DMS153 treated with DMSO at 0.1 percent for 48 hours (cell line): ENCODE measurements around the gene PPIL4.

ENCODE experiments used
- DNase-seq: peaks from one replicate; lab custom pipeline; 2025; ENCODE audit not compliant: unreplicated experiment; lab: John Stamatoyannopoulos, UW

The PPIL4 gene, protein sequence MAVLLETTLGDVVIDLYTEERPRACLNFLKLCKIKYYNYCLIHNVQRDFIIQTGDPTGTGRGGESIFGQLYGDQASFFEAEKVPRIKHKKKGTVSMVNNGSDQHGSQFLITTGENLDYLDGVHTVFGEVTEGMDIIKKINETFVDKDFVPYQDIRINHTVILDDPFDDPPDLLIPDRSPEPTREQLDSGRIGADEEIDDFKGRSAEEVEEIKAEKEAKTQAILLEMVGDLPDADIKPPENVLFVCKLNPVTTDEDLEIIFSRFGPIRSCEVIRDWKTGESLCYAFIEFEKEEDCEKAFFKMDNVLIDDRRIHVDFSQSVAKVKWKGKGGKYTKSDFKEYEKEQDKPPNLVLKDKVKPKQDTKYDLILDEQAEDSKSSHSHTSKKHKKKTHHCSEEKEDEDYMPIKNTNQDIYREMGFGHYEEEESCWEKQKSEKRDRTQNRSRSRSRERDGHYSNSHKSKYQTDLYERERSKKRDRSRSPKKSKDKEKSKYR

DNA sequence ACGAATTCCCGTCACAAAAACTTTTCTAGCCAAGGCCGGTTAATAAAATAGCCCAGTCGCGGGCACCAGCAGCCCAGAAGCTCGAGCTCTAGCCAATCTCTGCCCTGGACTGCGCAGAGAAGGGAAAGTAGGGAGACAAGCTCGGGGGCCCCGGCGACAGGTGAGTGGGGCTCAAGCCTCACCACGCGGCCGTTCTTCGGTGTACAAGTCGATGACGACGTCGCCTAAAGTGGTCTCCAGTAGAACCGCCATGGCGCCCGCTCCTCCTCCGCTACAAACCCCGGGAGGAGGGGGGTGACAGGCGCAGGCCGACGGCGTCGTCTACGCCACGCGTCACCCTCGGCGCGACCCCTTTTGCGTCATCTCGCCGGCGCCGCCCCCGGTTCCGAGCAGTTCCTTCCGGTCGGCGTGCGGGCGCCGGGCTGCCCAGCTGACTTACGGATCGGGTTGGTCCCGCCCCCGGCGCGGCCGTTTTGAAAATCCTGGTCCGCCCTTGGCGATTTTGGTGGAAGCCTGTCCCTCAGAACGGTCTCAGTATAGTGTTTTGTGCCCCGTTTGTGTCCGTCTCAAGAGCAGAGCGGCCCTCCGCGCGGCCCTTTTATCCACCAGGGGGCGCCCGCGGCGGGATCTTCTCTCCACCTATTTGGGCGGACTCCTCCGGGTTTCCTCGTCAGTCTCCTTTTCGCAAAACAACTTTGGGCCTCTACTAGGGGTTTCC, at the start of gene PPIL4:
PPIL4 (minus strand) TSS at position 290 of the 718 bp plus-strand sequence; CDS start at position 252, 38 bp downstream.
- peak; percentile 79 for DNase-seq

DNA sequence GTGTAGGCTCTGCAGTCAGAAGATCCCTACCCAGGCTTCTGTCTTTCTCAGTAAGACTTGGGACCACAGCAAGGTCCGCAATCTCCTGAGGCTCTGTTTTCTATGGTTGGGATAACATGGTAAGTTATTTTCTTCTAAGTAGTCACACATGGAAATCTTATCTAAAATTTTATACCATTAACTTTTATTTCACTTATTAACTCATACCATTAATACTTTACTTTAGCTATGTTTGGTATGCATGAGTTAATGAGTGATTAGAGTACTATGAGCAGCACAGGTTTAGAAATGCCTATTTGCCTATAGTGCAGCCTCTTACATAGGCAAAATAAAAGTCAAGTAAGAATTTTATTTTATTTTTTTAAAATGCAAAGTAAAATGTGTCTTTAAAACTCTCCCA, 47.6 kb upstream of the PPIL4 start:
- no peak for DNase-seq

DNA sequence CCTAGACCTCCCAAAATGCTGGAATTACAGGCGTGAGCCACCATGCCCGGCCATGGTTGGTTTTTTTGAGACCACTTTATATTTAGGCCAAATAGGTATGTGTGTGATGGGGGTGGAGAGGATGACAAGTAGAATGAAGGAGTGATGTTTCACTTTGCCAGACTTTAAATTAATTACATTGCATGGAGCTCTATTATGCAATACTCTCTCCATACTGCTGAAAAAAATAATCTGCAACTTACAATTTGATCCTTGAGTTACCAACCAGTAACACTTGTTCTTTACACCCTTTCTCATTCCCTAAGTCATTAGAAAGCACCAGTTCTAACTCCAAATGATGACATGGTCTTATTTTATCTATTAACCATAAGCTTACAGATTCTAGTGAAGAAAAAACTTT, 47.1 kb upstream of the PPIL4 start:
- no peak for DNase-seq

DNA sequence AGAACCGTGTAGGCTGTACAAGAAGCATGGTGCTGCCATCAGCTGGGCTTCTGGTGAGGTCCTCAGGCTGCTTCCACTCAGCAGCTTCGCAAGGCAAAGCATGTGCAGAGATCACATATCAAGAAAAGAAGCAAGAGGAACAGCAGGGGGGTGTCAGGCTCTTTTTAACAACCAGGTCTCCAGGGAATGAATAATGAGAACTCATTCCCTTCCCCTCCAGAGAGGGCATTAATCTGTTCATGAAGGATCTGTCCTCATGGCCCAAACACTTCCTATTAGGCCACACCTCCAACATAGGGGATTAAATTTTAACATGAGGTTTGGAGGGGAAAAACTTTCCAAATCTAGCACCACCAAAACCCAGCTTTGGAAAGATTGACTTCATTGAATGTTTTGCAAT, 40.3 kb upstream of the PPIL4 start:
- no peak for DNase-seq

DNA sequence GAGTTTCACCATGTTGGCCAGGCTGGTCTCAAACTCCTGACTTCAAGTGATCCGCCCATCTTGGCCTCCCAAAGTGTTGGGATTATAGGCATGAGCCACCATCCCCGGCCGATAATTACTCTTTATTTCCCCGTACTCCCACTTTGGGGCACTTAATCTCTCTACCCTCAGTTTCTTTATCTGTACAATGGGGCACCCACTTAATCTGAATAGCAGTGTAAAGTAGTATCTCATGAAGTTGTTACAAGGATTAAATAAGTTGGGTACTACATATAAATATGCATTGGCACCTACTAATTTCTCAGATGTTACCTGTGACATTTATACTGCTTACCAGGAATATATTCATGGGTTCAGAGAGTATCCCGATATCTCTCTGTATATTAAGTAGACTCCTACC, 35.5 kb upstream of the PPIL4 start:
- DNase-seq: no peak

DNA sequence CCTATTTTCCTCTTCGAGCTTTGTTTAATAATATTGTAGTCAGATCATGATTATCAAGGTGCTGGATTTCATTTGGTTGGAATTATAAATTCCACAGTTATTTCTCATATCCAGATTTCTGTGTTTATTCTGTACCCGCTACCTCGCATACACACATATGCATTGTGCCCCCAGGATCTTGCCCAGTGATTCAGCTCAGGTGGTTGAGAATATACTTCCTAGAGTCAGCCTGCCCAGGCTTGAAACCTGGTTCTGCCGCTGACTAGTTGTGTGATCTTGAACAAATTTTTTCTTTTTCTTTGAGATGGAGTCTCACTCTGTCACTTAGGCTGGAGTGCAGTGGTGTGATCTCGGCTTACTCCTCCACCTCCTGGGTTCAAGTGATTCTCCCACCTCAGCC, 35.0 kb upstream of the PPIL4 start:
- no peak for DNase-seq

DNA sequence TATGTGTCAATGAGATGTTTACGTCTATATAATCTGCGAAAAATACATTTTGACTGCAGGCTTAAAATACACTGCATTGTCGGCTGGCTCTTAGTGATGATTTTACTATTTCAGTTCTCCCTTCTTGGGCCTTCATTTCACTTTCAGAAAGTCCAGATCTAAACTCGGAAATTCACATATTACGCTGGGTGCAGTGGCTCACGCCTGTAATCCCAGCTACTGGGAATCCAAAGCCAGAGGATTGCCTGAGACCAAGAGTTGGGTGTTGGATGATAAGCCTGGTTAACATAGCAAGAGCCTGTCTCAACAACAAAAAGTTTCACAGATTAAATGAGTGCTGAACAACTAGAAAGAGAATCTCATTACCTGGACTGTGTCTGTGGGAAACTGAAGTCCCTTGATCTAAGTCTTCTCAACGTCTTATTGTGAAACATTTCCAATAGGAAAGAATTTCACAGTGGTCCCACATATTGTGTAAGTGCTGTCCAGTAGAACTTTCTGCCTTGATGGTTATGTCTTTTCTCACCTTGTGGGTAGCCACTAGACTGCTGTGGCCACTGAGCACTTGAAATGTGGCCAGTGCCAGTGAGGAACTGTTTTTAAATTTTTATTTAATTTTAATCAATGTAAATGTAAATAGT, 22.2 kb upstream of the PPIL4 start:
- no peak for DNase-seq

DNA sequence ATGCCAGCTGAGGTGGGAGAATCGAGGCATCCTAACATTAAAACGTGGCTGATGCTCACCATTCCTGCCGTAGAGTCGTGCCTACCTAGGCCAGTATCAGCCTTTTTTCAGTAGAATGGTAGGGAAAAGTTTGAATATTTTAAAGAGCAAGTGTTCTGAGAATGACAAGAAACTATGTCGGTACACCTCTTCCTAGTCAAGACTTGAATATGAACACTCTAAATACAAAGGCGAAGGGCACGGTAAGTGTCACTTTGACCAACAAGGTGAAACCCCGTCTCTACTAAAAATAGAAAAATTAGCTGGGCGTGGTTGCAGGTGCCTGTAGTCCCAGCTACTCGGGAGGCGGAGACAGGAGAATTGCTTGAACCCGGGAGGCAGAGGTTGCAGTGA, 21.3 kb upstream of the PPIL4 start:
- DNase-seq: no peak

DNA sequence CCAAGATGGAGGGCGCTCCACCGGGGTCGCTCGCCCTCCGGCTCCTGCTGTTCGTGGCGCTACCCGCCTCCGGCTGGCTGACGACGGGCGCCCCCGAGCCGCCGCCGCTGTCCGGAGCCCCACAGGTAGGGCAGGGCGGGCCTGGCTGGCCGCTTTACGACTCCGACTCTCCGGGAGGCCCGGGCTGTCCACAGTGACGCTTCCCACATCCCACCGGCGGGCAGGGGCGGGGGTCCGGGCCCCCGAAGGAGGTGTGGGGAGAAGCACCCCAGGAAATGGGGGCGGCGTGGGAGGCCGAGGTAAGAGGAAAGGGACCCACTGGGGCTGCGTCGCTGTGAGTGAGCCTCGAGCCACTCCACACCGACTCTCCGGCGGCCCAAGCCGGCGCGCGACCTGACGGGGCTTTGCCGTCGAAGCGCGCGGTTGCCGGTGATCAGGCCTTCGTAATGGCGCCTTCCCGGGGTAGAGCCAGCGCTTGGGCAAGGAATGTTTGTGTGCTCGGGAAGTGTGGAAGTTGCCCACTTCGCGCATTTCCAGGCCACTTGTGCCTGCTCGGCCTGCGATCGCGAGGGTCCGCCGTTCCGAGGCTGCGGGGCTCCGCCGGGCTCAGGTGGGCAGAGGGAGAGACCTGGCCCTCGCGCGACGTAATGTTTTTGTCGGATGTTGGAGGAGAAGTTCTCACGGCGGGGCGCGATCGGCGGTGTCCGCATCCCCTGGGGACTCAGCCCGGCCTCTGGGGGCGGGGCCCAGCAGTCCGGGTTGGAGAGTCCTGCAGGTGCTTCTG, 20.8 kb upstream of the PPIL4 start:
- peak; percentile 51 for DNase-seq

DNA sequence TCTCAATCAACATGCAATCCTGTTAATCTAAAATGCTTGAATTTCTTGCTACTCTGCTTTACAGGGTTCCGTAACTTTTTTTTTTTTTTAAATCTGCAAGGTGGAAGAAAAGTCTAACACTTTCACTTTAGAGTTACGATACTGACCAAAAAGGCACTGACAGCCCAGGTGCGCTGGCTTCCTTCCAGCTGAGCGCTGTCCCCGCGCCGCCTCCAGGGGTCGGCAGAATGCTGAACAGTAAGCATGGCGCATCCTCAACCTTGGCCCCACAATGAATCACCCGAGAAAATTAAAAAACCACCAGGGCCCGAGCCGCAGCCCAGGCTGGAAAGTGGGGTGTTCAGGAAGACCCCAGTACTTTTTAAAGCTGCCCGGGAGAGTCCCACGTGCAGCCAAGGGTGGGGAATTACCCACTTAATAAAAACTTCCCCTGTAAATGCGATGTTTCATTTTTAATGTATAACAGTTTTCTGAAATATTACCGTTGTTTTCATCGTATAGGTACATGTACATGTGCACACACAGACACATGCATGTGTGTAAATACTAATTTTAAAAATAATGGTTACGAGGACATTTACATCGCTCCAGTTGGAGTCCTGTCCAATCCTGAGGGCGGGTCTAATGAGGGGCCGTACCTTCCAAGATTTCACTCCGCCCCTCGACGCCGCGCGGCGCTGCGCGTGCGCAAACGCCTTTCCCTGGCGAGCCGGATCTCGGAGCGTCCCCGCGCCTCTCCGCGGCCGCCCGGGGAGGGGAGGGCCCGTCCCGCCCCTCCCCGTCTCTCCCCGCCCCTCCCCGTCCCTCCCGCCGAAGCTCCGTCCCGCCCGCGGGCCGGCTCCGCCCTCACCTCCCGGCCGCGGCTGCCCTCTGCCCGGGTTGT, 19.9 kb upstream of the PPIL4 start, which contains the start of gene GINM1:
GINM1 (plus strand) TSS at position 849 of the 883 bp plus-strand sequence. CDS start 40 bp downstream, outside the sequence.
- peak; percentile 92 for DNase-seq

DNA sequence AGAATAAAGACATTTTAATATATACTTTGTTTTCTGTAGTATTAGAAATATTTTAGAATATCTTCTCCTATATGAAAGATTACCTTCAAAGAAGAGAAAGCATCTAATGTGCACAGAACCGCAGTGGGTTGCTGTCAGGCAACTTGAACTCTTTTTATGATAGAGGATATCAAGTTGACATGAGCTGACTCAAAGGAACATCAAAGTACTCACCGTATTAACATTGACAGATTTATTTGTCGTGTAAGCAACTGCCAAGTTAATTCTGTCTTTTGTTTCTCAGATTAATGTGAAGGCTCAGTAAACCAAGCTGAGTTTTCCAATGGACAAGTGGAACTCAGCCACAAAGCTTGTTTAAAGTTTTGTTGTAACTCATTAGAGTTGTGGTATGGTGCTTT, 18.1 kb upstream of the PPIL4 start:
- no peak for DNase-seq

DNA sequence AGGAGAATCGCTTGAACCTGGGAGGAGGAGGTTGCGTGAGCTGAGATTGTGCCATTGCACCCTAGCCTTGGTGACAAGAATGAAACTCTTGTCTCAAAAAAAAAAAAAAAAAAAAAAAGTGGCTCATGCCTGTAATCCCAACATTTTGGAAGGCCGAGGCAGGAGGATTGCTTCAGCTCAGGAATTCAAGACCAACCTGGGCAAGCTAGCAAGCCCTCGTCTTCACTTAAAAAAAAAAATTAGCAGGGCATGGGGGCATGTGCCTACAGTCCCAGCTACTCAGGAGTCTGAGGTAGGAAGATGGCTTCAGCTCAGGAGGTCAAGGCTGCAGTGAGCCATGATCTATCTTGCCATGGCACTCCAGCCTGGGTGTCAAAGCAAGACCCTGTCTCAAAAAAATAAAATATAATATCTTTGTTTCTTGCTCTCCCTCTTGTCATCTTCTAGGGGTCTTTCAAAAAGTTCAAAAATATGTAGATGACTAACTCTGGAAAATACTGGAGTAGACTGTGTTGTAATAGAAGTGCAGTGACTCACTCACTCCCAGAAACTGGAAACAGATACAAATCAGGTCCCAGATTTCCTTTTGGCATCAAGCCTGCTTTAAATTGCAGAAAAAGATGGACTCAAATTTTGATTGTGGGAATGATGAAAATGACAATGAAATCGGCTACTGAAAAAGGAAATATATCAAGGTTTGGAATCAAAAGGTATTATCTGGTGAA, 17.5 kb upstream of the PPIL4 start:
- DNase-seq: no peak

DNA sequence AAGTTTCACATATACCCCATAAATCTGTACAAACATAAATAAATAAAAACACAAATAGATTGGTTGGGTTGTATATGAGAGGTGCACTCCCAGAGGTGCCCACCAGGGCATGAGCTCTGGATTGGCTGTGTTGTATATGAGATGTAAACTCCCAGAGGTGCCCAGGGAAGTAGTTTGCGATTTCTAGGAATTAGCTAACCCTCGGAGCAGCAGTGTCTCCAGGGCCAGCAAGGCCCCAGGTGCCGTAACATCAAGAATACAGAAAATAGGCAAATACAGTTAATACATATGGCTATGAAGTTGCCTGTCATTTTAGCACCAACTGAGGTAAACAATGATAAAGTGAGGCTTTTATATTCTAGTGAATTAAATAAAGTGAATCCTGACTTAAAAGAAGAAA, 14.9 kb upstream of the PPIL4 start:
- DNase-seq: no peak

DNA sequence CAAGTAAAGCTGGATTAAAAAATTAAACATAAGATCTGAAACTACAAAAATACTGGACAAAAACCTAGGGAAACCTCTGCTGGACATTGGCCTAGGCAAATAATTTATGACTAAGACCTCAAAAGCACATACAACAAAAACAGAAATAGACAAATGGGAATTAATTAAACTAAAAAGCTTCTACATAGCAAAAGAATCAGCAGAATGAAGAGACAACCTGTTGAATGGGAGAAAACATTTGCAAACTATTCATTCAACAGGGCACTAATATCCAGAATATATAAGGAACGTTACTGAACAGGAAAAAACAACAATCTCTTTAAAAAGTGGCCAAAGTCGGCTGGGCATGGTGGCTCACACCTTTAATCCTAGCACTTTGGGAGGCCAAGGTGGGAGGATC, 13.5 kb upstream of the PPIL4 start:
- DNase-seq: no peak

DNA sequence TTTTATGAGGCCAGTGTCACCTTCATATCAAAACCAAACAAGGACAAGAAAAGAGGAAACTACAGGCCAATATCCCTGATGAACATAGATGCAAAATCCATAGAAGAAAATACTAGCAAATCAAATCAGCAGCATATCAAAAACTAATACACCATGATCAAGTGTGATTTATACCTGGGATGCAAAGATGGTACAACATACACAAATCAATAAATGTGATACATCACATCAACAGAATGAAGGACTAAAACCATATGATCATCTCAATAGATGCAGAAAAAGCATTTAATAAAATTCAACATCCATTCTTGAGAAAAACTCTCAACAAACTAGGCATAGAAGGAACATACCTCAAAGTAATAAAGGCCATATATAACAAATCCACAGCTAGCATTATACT, 12.2 kb upstream of the PPIL4 start:
- no peak for DNase-seq

DNA sequence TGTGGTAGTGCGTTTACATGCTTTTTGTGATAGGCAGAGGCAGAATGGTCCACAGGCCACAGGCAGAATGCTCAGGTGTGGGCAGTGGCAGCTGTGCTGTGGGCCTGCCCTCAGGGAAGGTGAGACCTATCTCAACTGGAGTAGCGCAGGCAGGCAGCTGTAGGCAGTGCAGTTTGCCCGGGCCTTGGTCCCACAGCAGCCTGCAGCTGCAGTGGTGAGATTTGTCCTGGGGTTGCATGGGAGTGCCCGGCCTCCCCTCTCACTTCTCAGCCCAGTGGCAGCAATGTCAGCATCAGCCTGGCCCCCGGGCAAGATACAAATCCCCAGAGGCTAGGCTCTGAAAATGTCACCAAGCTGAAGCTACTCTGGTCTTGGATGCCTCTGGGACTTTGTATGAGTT, 6.1 kb upstream of the PPIL4 start:
- DNase-seq: no peak

DNA sequence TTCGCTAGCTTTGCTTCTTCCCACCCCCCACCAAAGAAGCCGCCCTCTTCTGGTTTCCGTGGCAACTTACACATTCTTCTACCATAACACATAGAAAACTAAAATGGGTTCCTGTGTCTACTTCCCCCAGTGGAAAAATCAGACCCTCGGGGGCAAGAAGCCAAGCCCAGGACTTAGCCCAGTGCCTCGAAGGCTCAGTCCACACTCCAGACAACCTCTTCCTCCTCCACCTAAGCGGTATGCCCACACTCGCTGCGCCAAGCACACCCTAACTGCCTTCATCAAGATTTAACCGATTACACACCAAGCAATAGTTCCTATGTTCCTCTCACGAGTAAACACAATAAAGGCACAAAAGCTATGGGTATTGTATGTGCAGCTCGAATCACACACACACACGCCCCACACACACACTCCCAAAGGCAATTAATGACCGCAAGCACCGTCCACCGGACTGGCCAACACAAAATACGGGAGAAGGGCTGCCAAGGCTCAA, 537 bp downstream of the PPIL4 start:
- DNase-seq: no peak

DNA sequence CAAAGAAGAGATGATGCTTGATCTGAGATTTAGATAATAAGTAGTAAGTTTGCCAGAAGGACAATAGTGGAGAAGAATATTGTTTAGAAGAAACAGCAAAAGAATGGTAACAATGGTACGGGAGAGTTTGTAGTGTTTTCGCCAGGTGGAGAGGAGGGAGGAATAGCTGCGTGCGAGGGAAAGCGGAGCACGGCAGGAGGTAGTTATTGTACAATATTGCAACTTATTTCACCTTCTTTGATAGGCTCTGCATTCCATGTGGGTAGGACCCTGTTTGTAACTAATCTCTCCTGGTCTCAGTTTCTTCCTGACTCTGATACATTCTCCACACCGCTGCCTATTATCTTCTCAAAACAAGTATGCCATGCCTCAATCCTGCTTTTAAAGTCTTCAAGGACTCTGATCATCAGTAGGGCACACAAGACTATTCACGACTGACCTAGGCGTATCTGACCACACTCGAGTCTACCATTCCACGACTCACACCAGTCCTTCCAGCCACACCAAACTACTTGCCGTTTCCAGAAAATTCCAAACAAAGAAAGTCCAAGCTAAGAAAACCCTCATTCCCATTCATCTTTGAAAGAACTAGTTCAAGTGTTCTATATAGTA, 1.1 kb downstream of the PPIL4 start:
- no peak for DNase-seq

DNA sequence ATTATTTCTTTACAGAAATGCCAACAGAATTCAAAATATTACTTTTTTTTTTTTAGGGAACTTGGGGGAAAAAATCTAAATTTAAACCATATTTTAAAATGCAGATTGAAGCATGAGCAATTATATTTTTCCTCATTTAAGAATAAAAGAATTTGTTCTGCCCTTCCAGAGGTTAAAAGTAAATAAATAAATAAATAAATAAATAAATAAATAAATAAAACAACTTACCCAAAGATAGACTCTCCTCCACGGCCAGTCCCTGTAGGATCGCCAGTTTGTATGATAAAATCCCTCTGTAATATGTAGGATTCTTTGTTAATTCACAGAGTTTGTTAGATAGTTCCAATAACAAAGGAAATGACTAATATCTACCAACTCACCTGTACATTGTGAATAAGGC, 4.7 kb downstream of the PPIL4 start:
- DNase-seq: no peak
